Type B pancreatic cell (in vitro differentiated cells): Measurements from ENCODE around the gene CCNY. TPM values are rescaled to one million over a fixed set of nuclear protein-coding genes. Genes with fewer than 3 reads are reported as not detected.

Experiments used
- DNase-seq: peaks from one replicate; pipeline ENCODE4 v3.0.0; 2021; ENCODE audit warnings: mixed read lengths; ENCODE audit not compliant: unreplicated experiment; ENCODE audit errors: extremely low spot score
- H3K27ac Mint-ChIP-seq: 2 replicates; pipeline ENCODE4 v1.8.0; 2021; ENCODE audit warnings: mild to moderate bottlenecking, mixed read lengths
- H3K27me3 Mint-ChIP-seq: 2 replicates; pipeline ENCODE4 v1.8.0; 2021; ENCODE audit warnings: mixed read lengths
- H3K36me3 Mint-ChIP-seq: 2 replicates; pipeline ENCODE4 v1.8.0; 2021; ENCODE audit warnings: mixed read lengths
- H3K4me1 Mint-ChIP-seq: one replicate; pipeline ENCODE4 v1.8.0; 2021; ENCODE audit warnings: mixed read lengths; ENCODE audit not compliant: unreplicated experiment
- H3K4me3 Mint-ChIP-seq: 2 replicates; pipeline ENCODE4 v1.8.0; 2021; ENCODE audit warnings: mild to moderate bottlenecking, mixed read lengths
- H3K9me3 Mint-ChIP-seq: 2 replicates; pipeline ENCODE4 v1.8.0; 2021; ENCODE audit warnings: mixed read lengths
- total RNA-seq: library from RNA; stranded (reverse); gene quantifications from 2 replicates; pipeline ENCODE4 v1.2.1, GENCODE V29; 2021; ENCODE audit warnings: low replicate concordance
- TF ChIP-seq, protein P1 (sequence below): fragments of 200-600 bp; sonication (generic); conservative IDR thresholded peaks from 2 replicates; pipeline ENCODE4 v1.5.0; 2021; ENCODE audit warnings: antibody characterized with exemption, mild to moderate bottlenecking

The CCNY gene
- total RNA-seq, 1 donor from 2014 or later: 74.6 TPM

DNA sequence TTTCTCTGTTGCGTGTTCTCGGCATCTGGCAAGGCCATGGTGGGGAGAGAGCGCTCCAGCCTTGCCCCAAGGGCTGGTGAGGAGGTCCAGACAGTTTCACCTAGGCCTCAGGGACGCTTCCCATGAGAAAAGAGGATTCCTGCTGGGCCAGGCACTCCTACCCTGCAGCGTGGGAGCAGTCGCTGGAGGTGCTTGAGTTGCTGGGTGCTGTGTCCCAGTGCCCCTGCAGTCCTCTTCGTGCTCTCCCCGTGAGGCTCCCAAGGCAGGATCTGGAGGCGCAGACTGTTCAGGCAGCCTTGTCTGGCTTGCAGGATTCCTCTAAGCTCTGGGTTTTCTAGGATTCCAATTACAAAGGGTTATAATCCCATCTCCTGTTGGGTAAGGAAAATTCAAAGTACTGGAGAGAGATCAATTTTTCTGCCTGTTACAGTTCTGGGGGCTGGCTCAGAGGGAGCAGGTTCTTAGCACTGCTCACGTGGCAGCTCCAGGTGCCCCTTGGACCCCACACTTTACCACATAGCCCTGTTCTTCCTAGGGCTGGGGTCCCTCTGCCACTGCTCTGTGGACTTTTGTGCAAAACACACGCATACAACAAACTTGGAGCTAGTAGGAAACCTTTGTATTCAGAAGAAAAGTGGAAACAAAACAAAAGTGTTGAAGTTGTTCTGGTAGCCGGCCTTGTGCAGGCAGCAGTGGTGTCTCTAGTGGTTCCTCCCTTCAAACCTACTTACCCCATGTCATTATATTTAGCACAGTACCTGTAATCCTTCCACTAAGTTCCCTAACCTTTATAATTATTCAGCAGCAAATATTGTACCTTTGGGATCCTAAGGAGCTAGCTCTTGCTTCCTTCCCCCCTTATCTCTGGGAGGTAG is 60.5 kb downstream of the CCNY start:
- DNase-seq: no peak
- TF ChIP-seq, protein P1, sequence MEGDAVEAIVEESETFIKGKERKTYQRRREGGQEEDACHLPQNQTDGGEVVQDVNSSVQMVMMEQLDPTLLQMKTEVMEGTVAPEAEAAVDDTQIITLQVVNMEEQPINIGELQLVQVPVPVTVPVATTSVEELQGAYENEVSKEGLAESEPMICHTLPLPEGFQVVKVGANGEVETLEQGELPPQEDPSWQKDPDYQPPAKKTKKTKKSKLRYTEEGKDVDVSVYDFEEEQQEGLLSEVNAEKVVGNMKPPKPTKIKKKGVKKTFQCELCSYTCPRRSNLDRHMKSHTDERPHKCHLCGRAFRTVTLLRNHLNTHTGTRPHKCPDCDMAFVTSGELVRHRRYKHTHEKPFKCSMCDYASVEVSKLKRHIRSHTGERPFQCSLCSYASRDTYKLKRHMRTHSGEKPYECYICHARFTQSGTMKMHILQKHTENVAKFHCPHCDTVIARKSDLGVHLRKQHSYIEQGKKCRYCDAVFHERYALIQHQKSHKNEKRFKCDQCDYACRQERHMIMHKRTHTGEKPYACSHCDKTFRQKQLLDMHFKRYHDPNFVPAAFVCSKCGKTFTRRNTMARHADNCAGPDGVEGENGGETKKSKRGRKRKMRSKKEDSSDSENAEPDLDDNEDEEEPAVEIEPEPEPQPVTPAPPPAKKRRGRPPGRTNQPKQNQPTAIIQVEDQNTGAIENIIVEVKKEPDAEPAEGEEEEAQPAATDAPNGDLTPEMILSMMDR: no peak
- H3K9me3 Mint-ChIP-seq: no peaks in the 10 kb centered on the region
- H3K27me3 Mint-ChIP-seq: no peaks in the 10 kb centered on the region
- H3K4me1 Mint-ChIP-seq: peaks cover 61% of the 10 kb centered on the region
- no peaks in the 10 kb centered on the region for H3K36me3 Mint-ChIP-seq
- no peak overlapping the region for H3K4me3 Mint-ChIP-seq
- H3K27ac Mint-ChIP-seq: no peak overlapping the region

DNA sequence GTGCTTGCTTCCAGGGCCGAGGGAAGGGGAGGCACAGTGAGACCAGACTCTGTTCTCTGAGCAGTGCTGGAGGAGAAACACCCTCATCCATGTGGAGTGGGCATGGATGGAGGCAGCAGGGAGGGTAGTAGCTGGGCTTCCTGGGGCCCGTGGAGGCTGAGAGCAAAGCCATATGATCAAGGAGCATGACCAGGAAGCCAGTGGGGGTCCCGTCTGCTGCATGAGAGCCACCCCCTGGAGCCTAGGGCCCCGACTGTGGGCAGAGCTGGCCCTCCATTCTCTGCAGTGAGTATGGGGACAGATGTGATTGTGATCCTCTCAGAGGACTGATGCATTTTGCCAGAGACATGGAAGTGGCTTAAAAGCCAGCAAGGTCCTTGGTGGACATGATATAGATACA is 61.6 kb downstream of the CCNY start:
- Mint-ChIP-seq H3K9me3 (no peaks in the 10 kb centered on the region), H3K27ac (no peak overlapping the region), H3K27me3 (no peaks in the 10 kb centered on the region), H3K4me1 (peaks cover 54% of the 10 kb centered on the region), H3K4me3 (no peak overlapping the region), H3K36me3 (no peaks in the 10 kb centered on the region)
- DNase-seq: no peak
- TF ChIP-seq, protein P1: no peak

DNA sequence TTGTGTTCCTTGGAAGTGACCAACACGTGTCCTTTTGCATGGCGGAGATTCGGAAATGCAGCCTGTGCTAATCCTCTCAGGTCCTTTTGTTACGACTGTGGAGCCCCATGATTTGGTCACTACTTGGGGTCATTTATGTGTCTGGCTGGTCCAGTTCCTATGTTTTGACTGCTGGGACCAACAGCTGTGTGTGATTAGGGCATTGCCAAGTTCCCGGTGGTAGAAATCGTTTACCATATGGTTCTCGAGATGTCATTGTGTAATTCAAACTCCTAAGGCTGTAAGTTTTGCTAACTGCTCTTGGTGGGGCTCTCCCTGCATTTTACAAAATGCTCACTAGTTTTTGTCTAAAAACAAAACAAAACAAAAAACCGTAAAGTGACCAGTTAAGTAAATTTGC is 62.0 kb downstream of the CCNY start:
- TF ChIP-seq, protein P1: no peak
- no peak overlapping the region for H3K27ac Mint-ChIP-seq
- H3K36me3 Mint-ChIP-seq: no peaks in the 10 kb centered on the region
- no peaks in the 10 kb centered on the region for H3K27me3 Mint-ChIP-seq
- H3K4me1 Mint-ChIP-seq: peaks cover 50% of the 10 kb centered on the region
- no peak overlapping the region for H3K4me3 Mint-ChIP-seq
- no peak for DNase-seq
- H3K9me3 Mint-ChIP-seq: no peaks in the 10 kb centered on the region

DNA sequence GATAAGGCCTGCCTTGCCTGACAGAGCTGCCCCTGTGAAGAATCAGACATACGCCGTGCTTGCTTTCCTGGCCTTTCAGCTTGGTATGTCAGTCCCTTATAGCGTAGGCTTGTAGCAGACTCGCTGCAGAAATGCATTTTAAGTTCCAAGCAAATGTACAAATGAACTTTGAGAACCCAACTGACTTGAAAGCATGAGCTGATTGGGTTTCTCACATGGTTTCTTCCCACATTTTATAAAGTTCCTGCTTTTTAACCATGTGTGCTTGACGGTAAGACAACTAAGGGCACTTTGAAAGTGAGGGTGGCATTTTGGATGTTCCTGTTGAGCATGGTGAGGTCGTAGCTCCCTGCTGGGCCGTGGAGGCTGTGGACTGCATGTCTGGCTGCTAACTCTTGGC is 62.6 kb downstream of the CCNY start:
- Mint-ChIP-seq H3K4me3 (no peak overlapping the region), H3K4me1 (peaks cover 47% of the 10 kb centered on the region), H3K9me3 (no peaks in the 10 kb centered on the region), H3K27ac (no peak overlapping the region), H3K36me3 (no peaks in the 10 kb centered on the region), H3K27me3 (no peaks in the 10 kb centered on the region)
- TF ChIP-seq, protein P1: no peak
- DNase-seq: no peak

DNA sequence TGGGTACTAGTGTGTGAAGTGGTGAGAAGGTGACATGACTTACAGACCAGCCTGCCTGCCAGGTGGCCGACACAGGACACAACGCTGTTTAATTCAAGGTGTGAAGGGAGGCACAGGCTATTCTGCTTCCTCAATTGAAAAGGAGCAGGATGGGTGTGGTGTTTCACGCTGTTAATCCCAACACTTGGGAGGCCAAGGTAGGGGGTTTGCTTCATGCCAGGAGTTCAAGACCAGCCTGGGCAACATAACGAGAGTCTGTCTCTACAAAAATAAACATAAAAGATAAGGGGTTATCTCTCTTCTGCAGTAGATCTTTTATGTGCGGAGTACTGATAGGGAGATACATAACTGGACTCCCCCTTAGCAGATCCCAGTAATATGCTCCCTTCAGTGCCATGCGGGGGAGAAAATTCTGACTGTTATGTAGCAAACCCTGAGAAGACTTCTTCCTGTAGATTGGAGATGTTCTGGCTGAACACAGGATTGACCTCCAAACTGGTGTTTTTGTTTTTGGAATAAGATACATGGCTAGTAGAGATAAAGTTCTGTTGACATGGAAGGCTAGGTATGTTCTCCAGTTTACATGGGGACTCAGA is 63.2 kb downstream of the CCNY start:
- Mint-ChIP-seq H3K36me3 (no peaks in the 10 kb centered on the region), H3K27me3 (no peaks in the 10 kb centered on the region), H3K27ac (no peak overlapping the region), H3K4me1 (peaks cover 42% of the 10 kb centered on the region), H3K9me3 (no peaks in the 10 kb centered on the region), H3K4me3 (no peak overlapping the region)
- TF ChIP-seq, protein P1: no peak
- DNase-seq: no peak
